ENCODE measurements around the gene BICRAL.

GRCh38 chr6:42820512-42821340 is 38.9 kb downstream of the BICRAL start:
- TF ChIP-seq POLR2AphosphoS5 (IDR thresholded peaks at IDR 0.05; ENCODE audit: insufficient read depth in 1 of 2, low read depth in 1 of 2) (no peak), CTCF (IDR thresholded peaks at IDR 0.05) (no peak)

Data from vagina (tissue), 2 donors.